ENCODE data around the gene OVOL3. TPM values are rescaled to one million over a fixed set of nuclear protein-coding genes. Genes with fewer than 3 reads are reported as not detected.

OVOL3 gene
- total RNA-seq, 6 donors from 2014 or later, result not detected

GRCh38 chr19:36072081-36072480, 38.9 kb upstream of the OVOL3 start:
- H3K36me3 ChIP-seq, result no peaks in the 10 kb centered on the region
- 91 to 97% methylated on average over 8 of the region's 8 CpGs for WGBS, 2 donors
- H3K4me3 ChIP-seq, result no peak overlapping the region
- H3K27ac ChIP-seq, result no peak overlapping the region
- no peak for DNase-seq
- no peaks in the 10 kb centered on the region for H3K27me3 ChIP-seq
- ATAC-seq (ENCODE audit: low FRiP score in 2 of 2), result peak in 1 of 2 donors; percentile 30
- no peak for TF ChIP-seq POLR2AphosphoS5 (IDR thresholded peaks at IDR 0.05)
- TF ChIP-seq CTCF (IDR thresholded peaks at IDR 0.05), result no peak
- TF ChIP-seq EP300 (IDR thresholded peaks at IDR 0.05), result no peak
- no peak for TF ChIP-seq POLR2A (IDR thresholded peaks at IDR 0.05)
- no peaks in the 10 kb centered on the region for H3K4me1 ChIP-seq
- no peaks in the 10 kb centered on the region for H3K9me3 ChIP-seq

GRCh38 chr19:36073121-36073876, 37.6 kb upstream of the OVOL3 start:
- no peaks in the 10 kb centered on the region for H3K4me1 ChIP-seq
- TF ChIP-seq CTCF (IDR thresholded peaks at IDR 0.05) (no peak), EP300 (IDR thresholded peaks at IDR 0.05) (no peak), POLR2AphosphoS5 (IDR thresholded peaks at IDR 0.05) (no peak), POLR2A (IDR thresholded peaks at IDR 0.05) (no peak)
- no peaks in the 10 kb centered on the region for H3K36me3 ChIP-seq
- ATAC-seq (ENCODE audit: low FRiP score in 2 of 2) (no peak), DNase-seq (no peak)
- 82 to 92% methylated on average over 9 to 10 of the region's 10 CpGs for WGBS, 2 donors
- no peak overlapping the region for H3K27ac ChIP-seq
- H3K27me3 ChIP-seq, result no peaks in the 10 kb centered on the region
- no peaks in the 10 kb centered on the region for H3K9me3 ChIP-seq
- H3K4me3 ChIP-seq, result no peak overlapping the region

- no peaks in the 10 kb centered on the region for H3K4me1 ChIP-seq
- H3K27me3 ChIP-seq, result no peaks in the 10 kb centered on the region
- DNase-seq, result no peak
- peaks cover 0 to 11% (median 4%) of the 10 kb centered on the region in 4 donors for H3K36me3 ChIP-seq
- no peak for ATAC-seq (ENCODE audit: low FRiP score in 2 of 2)
- H3K4me3 ChIP-seq, result no peak overlapping the region
- TF ChIP-seq CTCF (IDR thresholded peaks at IDR 0.05), result no peak
- TF ChIP-seq POLR2AphosphoS5 (IDR thresholded peaks at IDR 0.05), result no peak
- no peak for TF ChIP-seq EP300 (IDR thresholded peaks at IDR 0.05)
- TF ChIP-seq POLR2A (IDR thresholded peaks at IDR 0.05), result no peak
- no peaks in the 10 kb centered on the region for H3K9me3 ChIP-seq
- 93 to 99% methylated on average over 3 of the region's 3 CpGs for WGBS, 2 donors
- no peak overlapping the region for H3K27ac ChIP-seq
Measured at GRCh38 chr19:36079389-36079945, 31.5 kb upstream of the OVOL3 start.

- no peaks in the 10 kb centered on the region for H3K9me3 ChIP-seq
- H3K4me1 ChIP-seq, result no peaks in the 10 kb centered on the region
- no peak for ATAC-seq (ENCODE audit: low FRiP score in 2 of 2)
- DNase-seq, result no peak
- WGBS, 2 donors, result 89 to 91% methylated on average over 3 of the region's 3 CpGs
- TF ChIP-seq POLR2AphosphoS5 (IDR thresholded peaks at IDR 0.05) (no peak), CTCF (IDR thresholded peaks at IDR 0.05) (no peak), EP300 (IDR thresholded peaks at IDR 0.05) (no peak), POLR2A (IDR thresholded peaks at IDR 0.05) (no peak)
- no peak overlapping the region for H3K27ac ChIP-seq
- H3K36me3 ChIP-seq, result peaks cover 0 to 11% (median 4%) of the 10 kb centered on the region in 4 donors
- H3K27me3 ChIP-seq, result no peaks in the 10 kb centered on the region
- H3K4me3 ChIP-seq, result no peak overlapping the region
Measured at GRCh38 chr19:36081385-36081784, 29.6 kb upstream of the OVOL3 start.
